C4-2B (cell line): ENCODE measurements around the gene NHLRC2.

Experiments used
- ZFX ChIP-seq: fragments of 450-650 bp; IDR thresholded peaks from 2 replicates; pipeline ENCODE4 v1.6.1; 2017
- TF ChIP-seq, protein P1 (sequence below): fragments of 450-650 bp; conservative IDR thresholded peaks from 2 replicates; pipeline ENCODE4 v1.5.1; 2017; ENCODE audit warnings: mild to moderate bottlenecking

DNA sequence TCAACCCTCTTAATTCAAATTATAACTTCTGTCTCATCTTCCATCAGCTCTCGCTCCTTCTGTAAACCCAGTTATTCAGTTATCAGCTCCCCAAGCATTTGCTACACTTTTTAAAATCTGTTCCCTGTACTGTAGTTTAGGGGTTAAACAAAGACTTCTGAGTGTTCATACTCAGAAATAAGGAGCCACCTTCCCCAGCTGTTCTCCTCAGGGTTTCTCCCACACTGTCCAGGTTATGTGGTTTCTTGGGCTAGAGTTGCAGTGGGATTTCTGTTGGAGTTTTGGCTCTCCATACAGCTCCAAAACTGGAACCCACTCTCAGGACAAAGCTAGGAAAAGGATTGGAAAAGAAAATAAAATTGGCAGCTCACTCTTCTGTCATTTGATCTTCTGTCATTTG, 20.8 kb downstream of the NHLRC2 start:
- TF ChIP-seq, protein P1, sequence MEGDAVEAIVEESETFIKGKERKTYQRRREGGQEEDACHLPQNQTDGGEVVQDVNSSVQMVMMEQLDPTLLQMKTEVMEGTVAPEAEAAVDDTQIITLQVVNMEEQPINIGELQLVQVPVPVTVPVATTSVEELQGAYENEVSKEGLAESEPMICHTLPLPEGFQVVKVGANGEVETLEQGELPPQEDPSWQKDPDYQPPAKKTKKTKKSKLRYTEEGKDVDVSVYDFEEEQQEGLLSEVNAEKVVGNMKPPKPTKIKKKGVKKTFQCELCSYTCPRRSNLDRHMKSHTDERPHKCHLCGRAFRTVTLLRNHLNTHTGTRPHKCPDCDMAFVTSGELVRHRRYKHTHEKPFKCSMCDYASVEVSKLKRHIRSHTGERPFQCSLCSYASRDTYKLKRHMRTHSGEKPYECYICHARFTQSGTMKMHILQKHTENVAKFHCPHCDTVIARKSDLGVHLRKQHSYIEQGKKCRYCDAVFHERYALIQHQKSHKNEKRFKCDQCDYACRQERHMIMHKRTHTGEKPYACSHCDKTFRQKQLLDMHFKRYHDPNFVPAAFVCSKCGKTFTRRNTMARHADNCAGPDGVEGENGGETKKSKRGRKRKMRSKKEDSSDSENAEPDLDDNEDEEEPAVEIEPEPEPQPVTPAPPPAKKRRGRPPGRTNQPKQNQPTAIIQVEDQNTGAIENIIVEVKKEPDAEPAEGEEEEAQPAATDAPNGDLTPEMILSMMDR, result no peak
- no peak for TF ChIP-seq ZFX
